Immature natural killer cell (primary cell): ENCODE measurements around the gene FARS2. TPM values are rescaled to one million over a fixed set of nuclear protein-coding genes. Genes with fewer than 3 reads are reported as not detected.

Experiments used
- DNase-seq, 3 donors: peaks; one replicate each; pipeline ENCODE4 v3.0.0; 2022; ENCODE audit warnings: mixed read lengths in 1 of 3
- H3K27ac Mint-ChIP-seq, 6 donors: one replicate each; pipeline ENCODE4 v1.8.0; 2020; ENCODE audit warnings: mixed read lengths in 6 of 6, mild to moderate bottlenecking in 5 of 6, inconsistent platforms in 4 of 6, moderate library complexity in 3 of 6
- H3K27me3 Mint-ChIP-seq, 3 donors: one replicate each; pipeline ENCODE4 v1.8.0; 2020 to 2021; ENCODE audit warnings: low read depth in 3 of 3, mild to moderate bottlenecking in 3 of 3, mixed read lengths in 3 of 3, moderate library complexity in 3 of 3, inconsistent platforms in 1 of 3
- H3K36me3 Mint-ChIP-seq, 3 donors: one replicate each; pipeline ENCODE4 v1.8.0; 2020; ENCODE audit warnings: mixed read lengths in 3 of 3, inconsistent platforms in 2 of 3, mild to moderate bottlenecking in 2 of 3
- H3K4me1 Mint-ChIP-seq, 2 donors: one replicate each; pipeline ENCODE4 v1.8.0; 2020; ENCODE audit warnings: inconsistent platforms in 2 of 2, mild to moderate bottlenecking in 2 of 2, mixed read lengths in 2 of 2, moderate library complexity in 1 of 2
- H3K4me3 Mint-ChIP-seq, 5 donors: one replicate each; pipeline ENCODE4 v1.8.0; 2020; ENCODE audit warnings: mild to moderate bottlenecking in 5 of 5, mixed read lengths in 5 of 5, inconsistent platforms in 3 of 5, moderate library complexity in 3 of 5
- H3K9me3 Mint-ChIP-seq, 6 donors: one replicate each; pipeline ENCODE4 v1.8.0; 2020; ENCODE audit warnings: mild to moderate bottlenecking in 6 of 6, mixed read lengths in 6 of 6, inconsistent platforms in 4 of 6, moderate library complexity in 3 of 6
- polyA plus RNA-seq, 3 donors: library from polyadenylated mRNA; unstranded; fragments of 300-500 nt; fragmentation: Illumina TruSeq; gene quantifications; one replicate each; pipeline ENCODE4 v1.2.3, GENCODE V29; 2021

The FARS2 gene
- polyA plus RNA-seq, 3 donors from 2014 or later, result 30.5 to 41.0 (median 40.2) TPM

DNA sequence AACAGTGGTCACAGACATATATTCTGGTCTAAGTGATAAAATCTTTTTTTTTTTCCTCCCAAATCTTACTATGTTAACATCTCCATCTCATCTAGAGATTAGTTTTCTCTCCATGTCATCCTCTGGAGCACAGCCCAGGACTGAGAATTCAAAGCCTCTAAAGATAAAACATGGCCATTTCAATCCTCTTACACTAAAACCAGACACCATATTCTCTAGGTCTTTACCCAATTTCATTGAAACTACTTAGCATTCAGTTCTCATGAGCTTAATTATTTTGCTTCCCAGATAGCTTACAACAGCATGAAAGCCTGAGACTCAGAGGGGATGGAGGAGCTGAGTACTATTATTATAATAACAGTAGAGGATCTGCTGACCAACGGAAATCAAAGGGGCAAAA is 92.7 kb downstream of the FARS2 start:
- Mint-ChIP-seq H3K4me1 (peaks cover 9 to 16% of the 10 kb centered on the region in 2 donors), H3K27ac (peak overlapping the region in 2 of 6 donors; percentile 55 to 73), H3K27me3 (no peaks in the 10 kb centered on the region), H3K36me3 (peaks cover 3 to 7% (median 4%) of the 10 kb centered on the region in 3 donors), H3K9me3 (no peaks in the 10 kb centered on the region), H3K4me3 (no peak overlapping the region)
- DNase-seq, result no peak

DNA sequence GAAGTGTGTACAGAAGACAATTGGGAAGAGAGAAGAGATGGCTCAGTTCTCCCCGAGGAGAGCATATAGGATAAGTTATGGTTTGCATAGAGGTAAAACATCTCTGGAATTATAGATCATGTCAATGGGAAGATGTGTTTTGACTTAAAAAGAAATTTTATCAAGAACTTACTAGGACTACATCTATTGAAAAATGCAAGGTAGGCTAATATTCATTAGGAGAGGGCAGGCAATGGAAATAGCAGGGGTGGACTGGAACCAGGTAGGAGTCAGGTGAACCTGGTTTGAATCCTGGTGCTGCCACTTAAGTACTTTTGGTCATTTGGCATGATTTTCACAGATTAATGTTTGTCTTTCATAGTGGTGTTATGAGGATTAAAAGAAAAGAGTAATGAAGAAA is 96.2 kb downstream of the FARS2 start:
- H3K4me1 Mint-ChIP-seq, result peaks cover 9 to 16% of the 10 kb centered on the region in 2 donors
- H3K27ac Mint-ChIP-seq, result no peak overlapping the region
- H3K27me3 Mint-ChIP-seq, result no peaks in the 10 kb centered on the region
- no peak overlapping the region for H3K4me3 Mint-ChIP-seq
- DNase-seq, result no peak
- H3K36me3 Mint-ChIP-seq, result no peaks in the 10 kb centered on the region
- H3K9me3 Mint-ChIP-seq, result no peaks in the 10 kb centered on the region

DNA sequence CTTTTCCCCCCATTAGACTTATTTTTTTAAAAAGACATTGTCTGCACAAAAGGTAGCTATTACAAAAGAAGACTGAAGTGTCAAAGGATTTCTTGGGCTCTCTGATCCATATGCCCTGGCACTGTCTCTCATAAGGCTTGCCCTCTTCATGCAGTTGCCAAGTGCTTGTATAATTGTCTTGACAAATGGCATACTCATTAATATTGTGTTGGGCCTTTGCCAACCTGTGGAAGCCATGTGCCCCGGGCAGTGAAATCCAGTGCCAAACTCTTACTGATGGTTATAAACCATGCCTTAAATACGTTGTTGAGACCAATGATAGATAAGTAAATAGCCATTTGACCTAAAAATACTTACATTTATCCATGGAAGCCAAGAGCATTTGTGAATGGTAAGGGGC is 98.1 kb downstream of the FARS2 start:
- Mint-ChIP-seq H3K36me3 (no peaks in the 10 kb centered on the region), H3K9me3 (no peaks in the 10 kb centered on the region), H3K4me1 (peaks cover 0 to 2% of the 10 kb centered on the region in 2 donors), H3K27me3 (no peaks in the 10 kb centered on the region), H3K27ac (no peak overlapping the region), H3K4me3 (no peak overlapping the region)
- DNase-seq, result no peak

- Mint-ChIP-seq H3K4me3 (no peak overlapping the region), H3K36me3 (no peaks in the 10 kb centered on the region), H3K4me1 (peaks cover 7 to 9% of the 10 kb centered on the region in 2 donors), H3K27ac (no peak overlapping the region), H3K27me3 (peaks cover 0 to 1% (median 0%) of the 10 kb centered on the region in 3 donors), H3K9me3 (no peaks in the 10 kb centered on the region)
- DNase-seq, result no peak
Observed at GRCh38 chr6:5361396-5361795, 100.1 kb downstream of the FARS2 start.

GRCh38 chr6:5365436-5366195 is 104.3 kb downstream of the FARS2 start:
- H3K9me3 Mint-ChIP-seq, result no peaks in the 10 kb centered on the region
- H3K4me3 Mint-ChIP-seq, result no peak overlapping the region
- H3K27ac Mint-ChIP-seq, result no peak overlapping the region
- peaks cover 0 to 9% (median 7%) of the 10 kb centered on the region in 3 donors for H3K36me3 Mint-ChIP-seq
- no peak for DNase-seq
- peaks cover 0 to 1% (median 0%) of the 10 kb centered on the region in 3 donors for H3K27me3 Mint-ChIP-seq
- H3K4me1 Mint-ChIP-seq, result peaks cover 8 to 16% of the 10 kb centered on the region in 2 donors

DNA sequence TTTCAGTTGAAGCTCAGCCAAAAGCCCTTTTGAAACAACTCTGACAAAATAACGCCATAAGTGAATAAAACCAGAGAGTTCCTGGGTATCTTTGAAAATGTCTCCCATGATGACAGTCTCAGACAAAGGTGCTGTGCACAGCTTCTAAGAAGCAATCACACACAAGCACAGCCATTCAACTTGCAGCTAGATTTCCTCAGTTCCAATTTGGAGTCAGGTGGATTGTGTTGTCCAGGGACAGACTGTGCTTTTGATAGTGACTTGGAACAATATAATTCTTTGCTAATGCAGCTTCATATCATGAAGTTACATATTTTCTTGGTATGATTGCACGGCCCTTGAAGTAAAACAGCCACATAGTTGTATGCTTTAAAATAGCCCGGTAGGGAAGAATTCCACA is 105.6 kb downstream of the FARS2 start:
- H3K4me1 Mint-ChIP-seq, result peaks cover 8 to 16% of the 10 kb centered on the region in 2 donors
- H3K27ac Mint-ChIP-seq, result no peak overlapping the region
- H3K27me3 Mint-ChIP-seq, result peaks cover 0 to 1% (median 0%) of the 10 kb centered on the region in 3 donors
- no peaks in the 10 kb centered on the region for H3K9me3 Mint-ChIP-seq
- DNase-seq, result no peak
- no peak overlapping the region for H3K4me3 Mint-ChIP-seq
- peaks cover 0 to 9% (median 9%) of the 10 kb centered on the region in 3 donors for H3K36me3 Mint-ChIP-seq

DNA sequence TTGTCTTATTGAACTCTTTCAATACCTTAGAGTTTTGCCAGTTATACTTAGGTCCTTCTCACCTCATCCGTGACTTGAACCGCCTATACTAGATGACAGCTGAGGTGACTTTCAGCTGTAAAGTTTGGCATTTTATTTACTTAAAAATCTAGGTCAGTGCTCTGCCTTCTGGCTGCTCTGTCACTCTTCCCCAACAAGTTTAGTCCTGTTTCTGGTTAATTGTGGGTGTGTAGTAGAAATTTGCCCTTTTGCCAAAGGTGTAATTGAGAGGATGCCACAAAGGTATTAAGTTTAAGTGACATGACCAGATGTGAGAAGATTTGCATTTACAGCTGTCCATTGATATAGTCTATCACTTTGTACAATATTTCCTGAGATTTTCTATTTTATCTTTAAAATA is 106.2 kb downstream of the FARS2 start:
- DNase-seq, result no peak
- H3K36me3 Mint-ChIP-seq, result peaks cover 0 to 9% (median 9%) of the 10 kb centered on the region in 3 donors
- H3K4me1 Mint-ChIP-seq, result peaks cover 8 to 16% of the 10 kb centered on the region in 2 donors
- no peak overlapping the region for H3K4me3 Mint-ChIP-seq
- no peak overlapping the region for H3K27ac Mint-ChIP-seq
- peaks cover 0 to 1% (median 0%) of the 10 kb centered on the region in 3 donors for H3K27me3 Mint-ChIP-seq
- no peaks in the 10 kb centered on the region for H3K9me3 Mint-ChIP-seq

GRCh38 chr6:5373430-5373829 is 112.1 kb downstream of the FARS2 start:
- Mint-ChIP-seq H3K27ac (no peak overlapping the region), H3K4me1 (no peaks in the 10 kb centered on the region), H3K9me3 (no peaks in the 10 kb centered on the region), H3K4me3 (no peak overlapping the region), H3K27me3 (no peaks in the 10 kb centered on the region), H3K36me3 (peaks cover 0 to 10% (median 9%) of the 10 kb centered on the region in 3 donors)
- DNase-seq, result no peak

GRCh38 chr6:5378331-5378730 is 117.0 kb downstream of the FARS2 start:
- Mint-ChIP-seq H3K27me3 (no peaks in the 10 kb centered on the region), H3K36me3 (peaks cover 0 to 3% (median 0%) of the 10 kb centered on the region in 3 donors), H3K9me3 (no peaks in the 10 kb centered on the region), H3K4me3 (no peak overlapping the region), H3K27ac (peak overlapping the region in 1 of 6 donors; percentile 35), H3K4me1 (no peaks in the 10 kb centered on the region)
- DNase-seq, result no peak

- DNase-seq, result peak in 1 of 3 donors; percentile 3
- no peaks in the 10 kb centered on the region for H3K27me3 Mint-ChIP-seq
- H3K4me3 Mint-ChIP-seq, result no peak overlapping the region
- no peaks in the 10 kb centered on the region for H3K9me3 Mint-ChIP-seq
- H3K27ac Mint-ChIP-seq, result no peak overlapping the region
- H3K36me3 Mint-ChIP-seq, result peaks cover 0 to 3% (median 0%) of the 10 kb centered on the region in 3 donors
- no peaks in the 10 kb centered on the region for H3K4me1 Mint-ChIP-seq
Observed at GRCh38 chr6:5379647-5380242, 118.4 kb downstream of the FARS2 start.

GRCh38 chr6:5383856-5384255 is 122.5 kb downstream of the FARS2 start:
- H3K9me3 Mint-ChIP-seq, result no peaks in the 10 kb centered on the region
- no peaks in the 10 kb centered on the region for H3K4me1 Mint-ChIP-seq
- H3K4me3 Mint-ChIP-seq, result no peak overlapping the region
- H3K27ac Mint-ChIP-seq, result no peak overlapping the region
- H3K27me3 Mint-ChIP-seq, result no peaks in the 10 kb centered on the region
- no peak for DNase-seq
- no peaks in the 10 kb centered on the region for H3K36me3 Mint-ChIP-seq

- DNase-seq, result no peak
- no peak overlapping the region for H3K4me3 Mint-ChIP-seq
- no peak overlapping the region for H3K27ac Mint-ChIP-seq
- H3K4me1 Mint-ChIP-seq, result no peaks in the 10 kb centered on the region
- H3K27me3 Mint-ChIP-seq, result no peaks in the 10 kb centered on the region
- H3K36me3 Mint-ChIP-seq, result no peaks in the 10 kb centered on the region
- H3K9me3 Mint-ChIP-seq, result no peaks in the 10 kb centered on the region
Observed at GRCh38 chr6:5384276-5384675, 123.0 kb downstream of the FARS2 start.

DNA sequence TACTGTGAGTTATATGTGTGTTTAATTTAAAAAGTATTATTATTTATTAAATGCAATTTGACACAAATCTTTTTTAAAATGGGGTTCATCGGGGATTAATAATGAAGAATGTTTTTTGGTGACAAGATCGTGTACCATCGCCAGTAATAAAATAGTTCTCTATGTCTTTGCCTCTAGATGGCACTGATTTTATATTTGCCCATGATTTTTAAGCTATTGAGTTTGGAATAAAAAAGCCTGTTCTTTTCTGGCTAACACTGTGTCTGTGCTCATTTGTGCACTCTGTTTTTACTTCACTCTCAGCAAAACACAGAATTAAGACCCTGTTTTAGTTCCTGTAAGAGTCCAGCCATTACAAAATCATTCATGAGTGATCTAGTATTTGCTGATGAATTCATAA is 127.0 kb downstream of the FARS2 start:
- no peaks in the 10 kb centered on the region for H3K9me3 Mint-ChIP-seq
- no peak overlapping the region for H3K27ac Mint-ChIP-seq
- no peak for DNase-seq
- no peaks in the 10 kb centered on the region for H3K4me1 Mint-ChIP-seq
- H3K27me3 Mint-ChIP-seq, result no peaks in the 10 kb centered on the region
- H3K36me3 Mint-ChIP-seq, result no peaks in the 10 kb centered on the region
- no peak overlapping the region for H3K4me3 Mint-ChIP-seq

DNA sequence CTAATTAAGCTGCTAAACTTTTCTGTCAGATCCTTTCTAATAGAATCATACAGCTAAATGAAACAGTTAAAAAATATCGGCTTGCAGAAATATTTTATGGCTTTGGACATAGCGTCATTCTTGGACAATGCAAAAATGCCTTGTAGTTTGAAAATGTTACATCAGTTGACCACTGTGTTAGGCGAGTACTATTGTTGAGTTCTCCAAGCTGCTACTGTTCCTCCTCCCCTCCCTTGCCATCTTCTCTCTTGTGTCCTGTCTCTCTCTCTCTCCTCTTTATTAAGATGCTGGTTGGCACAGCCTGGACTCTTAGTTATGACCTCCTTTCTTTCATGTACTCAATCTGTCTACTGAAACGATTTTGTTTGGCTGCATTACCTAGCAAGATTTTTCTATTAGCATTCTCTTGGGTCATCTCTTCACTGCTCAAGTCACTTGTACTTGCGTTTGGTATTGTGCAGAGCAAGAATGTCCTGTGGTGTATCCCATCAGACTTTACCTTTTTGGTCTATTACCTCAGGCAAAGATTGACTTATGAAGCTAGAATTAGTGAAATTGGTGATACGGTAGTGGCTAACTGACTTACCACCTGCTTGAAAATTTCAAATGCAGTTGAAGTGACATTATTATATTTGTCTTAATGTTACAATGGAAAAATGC is 127.9 kb downstream of the FARS2 start:
- Mint-ChIP-seq H3K27me3 (no peaks in the 10 kb centered on the region), H3K9me3 (no peaks in the 10 kb centered on the region), H3K36me3 (no peaks in the 10 kb centered on the region), H3K27ac (no peak overlapping the region), H3K4me1 (no peaks in the 10 kb centered on the region), H3K4me3 (no peak overlapping the region)
- no peak for DNase-seq
